Measurements from ENCODE around the gene GSK3B.

DNA sequence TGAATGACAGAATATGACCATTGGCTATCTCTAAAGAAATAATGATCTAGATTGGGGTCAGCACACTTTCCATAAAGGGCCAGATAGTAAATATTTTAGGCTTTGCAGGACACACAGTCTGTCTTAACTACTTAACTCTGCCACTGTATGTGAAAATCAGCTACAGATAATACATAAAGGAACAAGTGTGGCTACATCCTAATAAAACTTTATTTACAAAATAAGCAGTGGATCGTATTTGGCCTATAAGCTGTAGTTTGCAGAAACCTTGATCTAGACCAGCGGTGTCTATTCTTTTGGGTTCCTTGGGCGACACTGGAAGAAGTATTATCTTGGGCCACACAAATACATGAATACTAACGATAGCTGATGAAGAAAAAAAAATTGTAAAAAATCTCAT, 27.6 kb downstream of the GSK3B start:
- TF ChIP-seq, protein P1, sequence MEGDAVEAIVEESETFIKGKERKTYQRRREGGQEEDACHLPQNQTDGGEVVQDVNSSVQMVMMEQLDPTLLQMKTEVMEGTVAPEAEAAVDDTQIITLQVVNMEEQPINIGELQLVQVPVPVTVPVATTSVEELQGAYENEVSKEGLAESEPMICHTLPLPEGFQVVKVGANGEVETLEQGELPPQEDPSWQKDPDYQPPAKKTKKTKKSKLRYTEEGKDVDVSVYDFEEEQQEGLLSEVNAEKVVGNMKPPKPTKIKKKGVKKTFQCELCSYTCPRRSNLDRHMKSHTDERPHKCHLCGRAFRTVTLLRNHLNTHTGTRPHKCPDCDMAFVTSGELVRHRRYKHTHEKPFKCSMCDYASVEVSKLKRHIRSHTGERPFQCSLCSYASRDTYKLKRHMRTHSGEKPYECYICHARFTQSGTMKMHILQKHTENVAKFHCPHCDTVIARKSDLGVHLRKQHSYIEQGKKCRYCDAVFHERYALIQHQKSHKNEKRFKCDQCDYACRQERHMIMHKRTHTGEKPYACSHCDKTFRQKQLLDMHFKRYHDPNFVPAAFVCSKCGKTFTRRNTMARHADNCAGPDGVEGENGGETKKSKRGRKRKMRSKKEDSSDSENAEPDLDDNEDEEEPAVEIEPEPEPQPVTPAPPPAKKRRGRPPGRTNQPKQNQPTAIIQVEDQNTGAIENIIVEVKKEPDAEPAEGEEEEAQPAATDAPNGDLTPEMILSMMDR (IDR thresholded peaks at IDR 0.05 in 2 of 3, conservative IDR thresholded peaks at IDR 0.05 in 1 of 3; ENCODE audit: borderline replicate concordance in 1 of 3, insufficient read depth in 1 of 3, low read depth in 2 of 3, low read length in 2 of 3), result no peak
- TF ChIP-seq EZH2phosphoT487 (IDR thresholded peaks at IDR 0.05; ENCODE audit: borderline replicate concordance), result no peak
- no peak for TF ChIP-seq POLR2A (IDR thresholded peaks at IDR 0.05; ENCODE audit: borderline replicate concordance, extremely low read depth, insufficient read depth, insufficient read length)
- no peak for TF ChIP-seq CEBPB (IDR thresholded peaks at IDR 0.05; ENCODE audit: low read depth)
- no peak for TF ChIP-seq JUND (IDR thresholded peaks at IDR 0.05)
- TF ChIP-seq YY1 (IDR thresholded peaks at IDR 0.05; ENCODE audit: extremely low read depth, insufficient replicate concordance, low read depth, low read length), result no peak
- TF ChIP-seq SP1 (IDR thresholded peaks at IDR 0.05; ENCODE audit: low read depth), result no peak
- TF ChIP-seq ZNF274 (IDR thresholded peaks at IDR 0.05; ENCODE audit: low read depth, low read length), result no peak
- TF ChIP-seq, protein P2, sequence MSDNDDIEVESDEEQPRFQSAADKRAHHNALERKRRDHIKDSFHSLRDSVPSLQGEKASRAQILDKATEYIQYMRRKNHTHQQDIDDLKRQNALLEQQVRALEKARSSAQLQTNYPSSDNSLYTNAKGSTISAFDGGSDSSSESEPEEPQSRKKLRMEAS (IDR thresholded peaks at IDR 0.05), result no peak
- TF ChIP-seq SIN3A (IDR thresholded peaks at IDR 0.05; ENCODE audit: low read depth), result no peak
- TF ChIP-seq ELF1 (IDR thresholded peaks at IDR 0.05; ENCODE audit: borderline replicate concordance, low read depth), result no peak
- no peak for TF ChIP-seq REST (IDR thresholded peaks at IDR 0.05; ENCODE audit: low read depth)

Measured in HCT116 (cell line).